Stimulated activated CD8-positive, alpha-beta memory T cell treated with anti-CD3 and anti-CD28 coated beads, Interleukin-7, amount 100 ng/mL, for 24 hours (primary cell): ENCODE results near the gene CNIH3.
A peak's percentile ranks its signal among the peaks of the same experiment; 100 is the strongest.

Source experiments
- DNase-seq: peaks from one replicate; pipeline ENCODE4 v3.0.0-alpha.2; 2020; ENCODE audit warnings: low read depth

Gene CNIH3

DNA sequence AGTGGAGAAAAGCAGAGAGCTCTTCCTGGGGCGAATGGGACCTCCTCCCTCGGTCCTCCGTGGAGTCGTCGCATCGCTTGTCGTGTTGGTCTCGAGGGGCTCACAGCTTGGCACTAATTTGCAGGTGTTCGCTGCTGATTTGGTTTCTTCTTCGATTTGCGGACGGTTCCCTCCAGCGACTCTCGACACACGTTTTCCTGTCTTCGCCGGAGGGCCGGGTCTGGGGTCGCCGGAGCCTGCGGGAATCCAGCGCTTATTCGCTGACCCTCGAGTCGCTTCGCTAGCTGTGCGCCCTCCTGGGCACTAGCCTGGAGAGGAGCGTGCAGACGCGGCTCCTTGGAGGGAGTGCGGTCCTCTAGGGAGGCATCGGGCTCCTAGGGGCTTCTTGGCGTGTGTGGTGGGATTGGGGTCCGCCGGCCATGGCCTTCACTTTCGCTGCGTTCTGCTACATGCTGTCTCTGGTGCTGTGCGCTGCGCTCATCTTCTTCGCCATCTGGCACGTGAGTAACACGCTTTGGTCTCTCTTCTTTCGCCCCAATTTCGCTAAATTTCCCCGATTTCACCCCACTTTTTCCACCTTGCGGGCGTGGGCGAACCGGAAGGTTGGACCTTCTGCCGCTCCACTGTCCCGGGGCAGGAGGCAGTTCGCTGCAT lies 766 bp downstream of the CNIH3 start:
- no peak for DNase-seq

DNA sequence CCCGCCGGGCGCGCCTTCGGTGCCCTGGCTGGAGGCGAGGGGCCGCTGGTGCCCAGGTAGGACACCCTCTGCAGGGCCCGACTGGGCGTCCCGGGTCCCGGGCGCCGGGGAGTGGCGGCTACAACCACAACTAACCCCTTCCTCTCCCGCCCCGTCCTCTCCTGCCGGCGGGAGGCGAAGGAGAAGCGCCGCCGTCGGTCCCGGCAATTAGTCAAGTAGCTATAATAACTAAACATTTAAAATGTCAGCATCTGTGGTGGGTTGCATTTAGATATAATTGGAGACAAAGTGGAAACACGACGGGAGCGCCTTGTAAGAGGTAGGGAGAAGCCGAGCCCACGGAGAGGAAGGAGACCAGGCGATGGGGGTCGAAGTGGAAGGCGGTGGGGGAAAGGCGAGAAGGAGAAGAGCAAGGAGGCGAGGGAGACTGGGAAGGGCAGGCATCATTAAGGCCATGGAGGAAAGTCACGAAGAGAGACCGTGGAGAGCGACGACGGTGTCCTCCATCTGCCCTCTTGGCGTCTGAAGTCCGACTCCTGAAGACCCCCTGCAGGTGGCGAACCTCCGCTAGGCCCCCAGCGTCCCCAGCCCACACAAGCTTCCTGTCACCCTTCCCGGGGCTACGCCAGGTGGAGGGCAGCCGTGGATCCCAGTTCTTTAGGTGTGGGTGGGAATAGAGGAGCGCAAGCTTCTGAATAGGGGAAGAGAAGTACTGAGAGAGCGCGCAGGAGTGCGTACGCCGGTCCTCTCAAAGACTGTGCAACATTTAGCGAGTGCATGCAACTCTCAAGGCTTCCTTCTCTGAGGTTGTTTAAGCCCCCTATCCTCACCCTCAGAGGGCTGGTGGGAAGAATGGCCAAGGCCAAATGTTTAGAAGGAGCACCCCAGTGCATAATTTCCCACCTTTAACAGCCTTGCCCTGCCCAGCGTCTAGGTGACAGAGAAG lies 1.6 kb downstream of the CNIH3 start:
- DNase-seq, result no peak

DNA sequence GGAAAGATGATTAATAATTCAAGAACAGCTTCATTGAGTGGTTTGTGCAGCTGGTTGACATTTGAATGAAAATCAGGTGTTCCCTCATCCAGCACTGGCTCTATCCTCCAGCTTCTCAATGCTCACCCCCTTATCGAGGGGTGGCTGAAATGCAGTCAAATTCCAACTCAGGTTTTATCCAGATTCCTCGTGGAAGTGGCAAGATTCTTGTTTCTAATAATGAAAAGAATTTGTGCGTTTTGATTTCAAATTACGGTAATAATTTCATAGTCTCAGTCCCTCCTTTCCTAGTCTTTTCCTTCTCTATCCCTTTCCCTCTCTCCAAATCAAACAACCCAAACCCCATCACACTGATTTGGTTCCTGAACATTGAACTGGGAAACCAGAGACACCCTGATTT lies 3.1 kb downstream of the CNIH3 start:
- DNase-seq, result no peak

DNA sequence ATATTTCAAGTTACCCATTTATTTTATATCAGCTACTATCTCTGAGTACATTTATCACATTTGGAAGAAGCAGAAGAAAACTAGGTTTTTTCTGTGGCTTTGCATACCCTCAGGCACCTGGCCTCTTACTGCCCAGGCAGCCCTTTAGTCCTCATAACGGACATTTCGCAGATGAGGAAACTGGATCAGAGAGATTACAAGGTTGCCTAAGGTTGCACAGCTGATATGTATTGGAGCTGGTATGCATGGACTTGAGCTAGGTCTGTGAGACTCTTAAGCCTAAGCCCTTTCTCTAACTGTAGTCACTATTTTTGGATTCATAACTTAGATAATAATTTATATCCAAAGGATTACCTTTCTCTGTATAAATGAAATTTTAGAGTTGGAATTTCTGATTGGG lies 4.0 kb downstream of the CNIH3 start:
- DNase-seq, result no peak

DNA sequence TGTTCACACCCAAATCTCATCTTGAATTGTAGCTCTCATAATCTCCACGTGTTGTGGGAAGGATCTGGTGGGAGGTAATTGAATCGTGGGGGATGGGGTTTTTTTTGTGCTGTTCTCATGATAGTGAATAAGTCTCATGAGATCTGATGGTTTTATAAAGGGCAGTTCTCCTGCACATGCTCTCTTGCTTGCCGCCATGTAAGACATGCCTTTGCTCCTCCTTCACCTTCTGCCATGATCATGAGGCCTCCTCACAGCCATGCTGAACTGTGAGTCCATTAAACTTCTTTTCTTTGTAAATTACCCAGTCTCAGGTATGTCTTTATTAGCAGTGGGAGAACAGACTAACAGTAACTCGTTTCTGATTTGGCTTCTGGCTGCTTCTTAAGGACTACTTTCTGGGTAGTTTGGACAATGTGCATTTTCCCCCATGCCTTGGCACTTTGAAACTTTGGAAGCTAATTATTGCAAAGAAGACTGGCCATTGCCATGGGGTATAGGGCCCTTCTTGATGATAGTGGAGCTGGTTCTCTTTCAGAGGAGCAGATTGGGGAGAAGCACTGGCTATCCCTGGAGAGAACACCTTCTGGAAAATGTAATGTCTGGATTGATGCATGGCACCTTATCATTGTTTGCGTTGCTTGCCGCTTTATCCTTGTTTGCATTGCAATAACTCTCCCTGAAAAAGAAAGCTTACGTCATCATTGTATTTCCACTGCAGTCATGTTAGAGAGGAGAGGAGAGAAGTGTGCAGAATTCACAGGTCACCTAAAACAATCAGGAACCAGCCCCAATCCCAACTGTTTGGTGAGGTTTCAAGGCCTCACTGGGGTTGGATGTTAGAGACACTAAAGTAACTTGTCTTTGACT lies 5.9 kb downstream of the CNIH3 start:
- DNase-seq, result no peak

DNA sequence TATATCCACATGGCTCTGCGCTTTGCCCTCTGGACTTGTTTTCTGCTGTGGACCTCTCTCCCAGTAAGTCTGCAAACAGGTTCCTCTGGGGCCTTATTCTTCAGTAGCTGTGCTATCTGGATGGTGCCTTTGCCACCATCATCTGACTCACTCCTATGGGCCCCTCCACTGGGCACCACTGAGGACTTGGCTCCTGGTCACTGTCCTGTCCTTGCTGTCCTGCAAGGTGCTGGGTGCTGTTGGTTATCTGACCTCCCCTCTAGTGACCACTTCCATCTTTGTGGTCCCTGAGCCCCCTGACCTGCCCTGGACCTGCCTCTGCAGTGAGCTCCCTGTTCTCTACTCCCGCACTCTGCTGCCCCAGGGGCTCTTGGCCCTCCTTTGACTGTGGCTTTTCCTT lies 6.7 kb downstream of the CNIH3 start:
- DNase-seq, result no peak

DNA sequence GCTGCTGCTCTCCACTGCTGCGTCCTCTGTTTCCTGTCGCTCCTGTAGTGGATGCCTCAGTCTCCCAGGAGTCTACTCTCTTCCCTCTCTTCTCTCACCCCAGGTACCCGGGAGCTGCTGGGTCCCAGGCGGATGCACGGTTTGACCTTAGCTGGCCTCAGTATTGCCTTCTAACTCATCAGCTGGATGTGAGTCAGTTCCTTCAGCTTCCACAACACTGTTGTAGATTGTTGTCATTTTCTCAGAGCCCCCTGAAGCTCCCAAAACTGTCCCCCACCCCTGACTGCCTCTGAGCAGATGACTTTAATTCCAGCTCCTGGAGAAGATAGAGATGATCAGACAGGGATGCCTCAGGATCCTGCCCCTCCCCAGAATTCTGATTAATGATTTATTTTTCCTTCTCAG lies 7.2 kb downstream of the CNIH3 start:
- DNase-seq, result no peak

DNA sequence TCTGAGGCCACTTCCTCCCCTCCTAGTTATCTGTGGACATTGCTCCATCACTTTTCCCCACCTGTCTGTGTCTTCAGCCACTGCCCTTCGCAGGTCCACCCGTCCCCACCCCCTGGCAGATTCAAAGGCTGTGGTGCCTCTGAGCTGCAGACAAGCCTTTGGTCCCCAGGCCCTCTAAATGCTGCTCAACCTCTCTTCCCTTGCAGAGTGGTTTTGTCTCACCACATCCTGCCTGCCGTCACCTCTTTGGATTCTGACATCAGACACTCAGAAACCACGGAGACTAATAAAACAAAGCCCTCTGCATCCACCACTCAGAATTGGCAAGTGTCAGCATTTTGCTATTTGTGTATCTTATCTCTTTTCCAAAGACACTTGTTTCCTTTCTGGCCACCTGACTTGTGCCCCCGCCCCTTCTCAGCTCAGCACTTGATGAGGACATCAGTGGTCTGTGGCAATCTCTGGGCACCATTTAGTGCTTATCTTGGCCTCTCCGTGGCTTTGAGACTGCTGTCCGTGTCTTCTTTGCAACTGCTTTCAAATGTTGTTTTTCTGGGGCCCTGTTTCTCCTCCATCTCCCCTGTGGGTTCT lies 7.7 kb downstream of the CNIH3 start:
- DNase-seq, result peak; percentile 30

DNA sequence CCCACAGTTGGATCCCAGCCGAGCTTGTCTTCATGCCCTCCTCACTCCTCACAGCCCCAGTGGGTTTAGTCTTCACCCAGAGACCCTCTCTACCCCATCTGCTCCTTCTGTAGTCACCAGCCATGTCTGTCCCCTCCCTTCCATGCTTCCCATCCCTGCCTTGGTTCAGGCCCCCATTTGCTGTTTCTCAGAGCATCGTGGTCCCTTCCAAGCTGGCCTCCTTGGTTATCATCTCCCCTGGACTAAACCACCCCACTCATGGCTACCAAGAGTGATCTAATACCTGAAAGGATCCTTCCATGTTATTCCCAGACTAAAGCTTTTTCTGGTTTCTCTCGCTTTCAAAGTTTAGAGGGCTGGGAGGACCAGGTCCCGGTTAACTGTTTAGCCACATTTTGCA lies 8.3 kb downstream of the CNIH3 start:
- DNase-seq, result no peak

DNA sequence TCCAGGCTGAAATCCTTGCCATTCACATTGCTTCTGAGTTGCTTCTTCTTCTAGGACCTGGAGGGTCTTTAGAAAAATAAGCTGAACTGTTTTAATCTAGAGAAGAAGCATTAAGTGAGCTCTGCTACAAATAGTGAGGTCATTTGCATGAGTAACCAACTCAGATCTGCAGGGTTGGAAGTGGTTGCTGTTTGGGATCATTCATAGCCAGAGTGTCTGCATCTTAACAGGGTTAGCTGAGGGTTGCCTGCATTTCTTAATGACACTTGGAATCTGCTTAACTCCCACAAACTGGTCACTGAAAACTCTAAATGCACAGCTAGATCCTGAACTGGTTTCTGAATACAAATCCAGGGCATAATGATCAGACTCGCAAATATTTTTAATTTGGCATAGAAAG lies 9.9 kb downstream of the CNIH3 start:
- no peak for DNase-seq

DNA sequence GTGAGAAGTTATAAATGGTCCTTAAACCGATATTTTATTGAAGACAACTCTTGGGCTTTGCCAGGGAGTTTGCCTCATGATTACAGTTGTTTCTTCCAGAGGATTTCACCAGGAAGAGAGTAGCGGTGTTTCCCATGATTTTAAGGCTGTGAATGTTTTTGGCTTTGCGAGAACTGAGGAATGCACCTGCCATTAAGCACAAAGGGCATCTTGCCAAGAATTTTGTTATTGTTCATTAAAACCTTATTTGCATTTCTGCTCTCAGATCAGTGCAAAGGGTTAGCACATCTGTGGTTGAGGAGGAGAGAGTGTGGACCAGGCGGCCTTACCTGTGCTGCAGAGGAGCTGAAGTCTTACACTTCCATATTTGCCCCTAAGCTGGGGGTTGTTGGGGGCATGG lies 13.8 kb downstream of the CNIH3 start:
- DNase-seq, result no peak

DNA sequence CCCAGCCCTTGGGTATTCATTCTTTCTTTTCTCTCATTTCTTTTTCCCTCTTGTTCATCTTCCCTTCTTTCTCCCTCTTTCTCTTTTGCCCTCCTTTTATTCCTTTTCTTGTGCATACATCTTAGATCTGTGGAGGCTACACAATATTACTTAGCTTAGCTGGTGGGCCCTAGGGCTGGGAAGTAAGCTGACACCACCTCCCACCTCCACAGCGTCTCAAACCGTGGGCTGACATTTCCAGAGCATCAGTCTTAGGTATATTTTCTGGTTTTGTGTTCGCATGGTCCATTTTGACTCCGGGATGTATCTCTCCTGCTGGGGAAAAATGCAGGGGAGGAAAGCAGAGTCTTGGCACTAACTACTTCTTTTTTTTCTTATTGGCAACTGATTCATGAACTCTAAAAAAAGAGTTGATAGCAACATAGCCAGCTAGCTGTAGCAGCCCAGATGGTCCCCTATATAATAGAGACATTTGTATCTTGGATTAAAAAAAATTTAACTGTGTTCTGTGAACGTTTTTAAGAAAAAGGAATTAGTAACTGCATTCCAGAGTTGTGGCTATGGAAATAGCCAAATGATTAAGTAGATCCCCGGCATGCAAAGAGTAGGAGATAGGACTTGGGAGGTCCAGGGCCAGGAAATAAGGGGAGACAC lies 15.5 kb downstream of the CNIH3 start:
- no peak for DNase-seq

DNA sequence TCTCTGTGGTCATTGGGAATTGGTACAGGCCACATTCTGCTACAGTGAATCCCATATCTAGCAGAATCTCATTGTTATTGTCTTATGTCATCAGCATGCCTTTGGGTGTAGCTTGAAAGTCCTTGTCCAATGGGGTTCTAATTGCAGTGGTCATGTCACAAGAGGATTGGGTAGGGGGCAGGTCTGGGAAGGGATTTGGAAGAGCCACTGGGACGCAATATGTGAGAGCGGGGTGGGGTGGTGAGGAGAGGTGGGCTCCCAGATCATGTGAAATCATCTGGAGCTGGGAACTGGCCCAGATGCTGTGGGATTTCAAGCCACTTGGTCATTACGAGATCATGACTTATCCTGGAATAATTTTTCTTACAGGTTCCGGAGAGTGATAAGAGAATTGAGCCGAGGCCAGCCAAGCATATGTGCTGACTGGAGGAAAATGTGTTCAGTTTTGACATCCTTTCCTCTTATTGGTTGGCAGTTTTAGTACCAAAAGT lies 16.3 kb downstream of the CNIH3 start:
- DNase-seq, result no peak

DNA sequence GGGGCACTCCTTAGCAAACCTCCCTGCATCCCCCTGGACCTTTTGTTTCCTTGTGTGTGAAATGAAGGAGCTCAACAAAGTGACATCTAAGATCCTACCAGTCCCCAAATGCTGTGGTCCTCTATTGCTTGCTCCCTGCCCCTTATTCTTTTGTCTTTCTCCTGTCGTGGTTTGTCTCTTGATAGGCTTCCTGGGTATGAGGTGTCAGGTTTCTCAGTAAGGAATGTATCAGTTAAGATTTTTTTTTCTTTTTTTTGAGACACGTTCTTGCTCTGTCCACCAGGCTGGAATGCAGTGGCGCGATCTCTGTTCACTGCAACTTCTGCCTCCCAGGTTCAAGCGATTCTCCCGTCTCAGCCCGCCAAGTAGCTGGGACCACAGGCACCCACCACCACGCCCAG lies 16.8 kb downstream of the CNIH3 start:
- no peak for DNase-seq

DNA sequence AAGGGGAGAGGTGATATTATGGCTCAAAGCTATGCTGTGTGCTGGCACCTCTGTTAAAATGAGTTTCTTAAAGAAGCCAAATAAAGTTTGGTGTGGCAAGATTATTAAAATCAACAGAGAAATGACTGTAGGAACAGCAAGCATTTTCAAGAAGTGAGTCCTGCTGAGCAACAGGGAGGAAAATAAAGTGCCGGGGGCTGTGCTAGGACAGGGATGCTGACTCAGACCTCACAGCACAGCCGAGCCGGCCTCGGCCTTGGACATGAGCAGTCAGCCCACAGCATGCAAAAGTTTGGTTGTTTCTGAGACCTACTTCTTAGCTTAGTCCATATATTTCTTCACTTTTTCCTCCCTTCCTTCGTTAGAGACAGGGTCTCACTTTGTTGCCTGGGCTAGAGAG lies 19.2 kb downstream of the CNIH3 start:
- DNase-seq, result no peak

DNA sequence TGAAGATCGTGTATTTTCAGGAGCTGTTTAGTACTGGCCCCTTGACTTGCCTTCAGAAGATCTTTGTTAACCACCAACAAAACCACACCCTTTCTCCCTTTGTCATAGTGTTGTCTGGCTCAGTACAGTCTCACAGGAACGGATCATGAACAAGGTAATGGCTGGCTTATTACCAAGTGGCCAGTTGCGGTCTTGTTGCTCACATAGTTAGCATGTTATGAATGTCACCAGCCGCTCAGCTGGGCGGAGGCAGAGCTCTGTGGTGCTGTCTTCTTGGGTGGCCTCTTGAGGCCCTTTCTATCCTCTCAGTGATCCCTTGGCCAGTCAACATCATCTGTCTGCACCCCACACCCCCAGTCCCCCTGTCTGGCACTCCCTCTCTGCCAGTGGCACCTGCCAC lies 21.4 kb downstream of the CNIH3 start:
- DNase-seq, result no peak

DNA sequence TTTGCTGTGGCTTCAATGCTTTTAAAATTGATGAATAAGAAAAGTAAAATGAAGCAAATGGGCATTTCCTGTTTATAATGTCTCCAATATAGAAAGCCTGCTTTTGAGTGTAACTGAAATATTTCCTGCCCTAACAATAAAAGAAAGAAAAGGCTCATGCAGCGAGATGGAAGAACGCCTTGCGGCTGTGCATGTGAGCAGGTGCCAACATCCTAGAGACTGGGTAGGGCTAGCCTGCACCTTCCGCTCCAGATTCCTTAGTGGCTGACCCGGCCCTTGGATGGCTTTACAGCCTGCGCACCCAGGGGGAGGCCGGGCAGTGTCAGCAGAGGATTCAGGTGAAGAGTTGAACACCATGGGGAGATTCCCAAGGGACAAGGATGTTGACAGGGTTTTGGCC lies 21.8 kb downstream of the CNIH3 start:
- no peak for DNase-seq

DNA sequence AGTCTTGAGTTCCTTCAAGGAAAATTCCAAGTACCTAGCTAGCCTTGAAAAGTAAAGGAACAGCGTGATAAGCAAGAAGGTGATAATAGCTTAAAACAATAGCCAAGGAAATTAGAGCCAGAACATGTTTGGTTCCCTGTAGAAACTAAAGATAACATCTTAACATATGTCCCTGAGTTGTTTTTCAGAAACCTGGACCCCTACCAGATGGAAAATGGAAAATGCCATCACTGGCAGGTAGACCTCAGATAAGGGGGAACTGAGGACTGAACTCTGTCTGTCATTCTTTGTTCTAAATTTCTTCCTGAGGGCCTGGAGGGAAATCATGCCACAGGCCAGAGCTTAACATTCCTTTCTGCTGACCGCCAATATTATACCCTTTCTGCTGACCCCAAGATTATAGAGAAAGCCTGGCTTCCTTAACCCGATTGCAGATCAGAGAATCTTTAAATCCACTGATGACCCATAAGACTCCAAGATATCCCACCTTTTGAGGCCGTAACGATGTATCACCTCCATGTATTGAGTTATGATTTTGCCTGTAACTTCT lies 23.4 kb downstream of the CNIH3 start:
- no peak for DNase-seq

DNA sequence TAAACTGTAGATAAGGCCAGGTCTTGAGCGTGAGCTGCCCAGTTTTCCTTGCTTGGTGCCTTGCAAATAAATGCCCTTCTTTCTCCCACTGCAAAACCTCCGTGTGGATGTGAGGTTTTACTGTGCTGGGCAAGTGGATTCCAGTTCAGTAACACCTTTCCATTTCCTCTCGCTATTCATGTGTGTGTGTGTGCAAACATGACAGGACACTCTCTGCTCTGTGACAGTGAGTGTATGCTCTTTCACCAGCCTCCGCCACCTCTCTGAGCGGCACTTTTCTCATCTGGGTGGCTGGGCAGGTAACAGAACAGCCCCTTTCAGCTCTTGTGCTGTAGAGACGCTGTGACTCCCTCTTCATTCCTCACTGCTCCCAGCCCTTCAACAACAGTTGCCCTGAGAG lies 23.9 kb downstream of the CNIH3 start:
- no peak for DNase-seq

DNA sequence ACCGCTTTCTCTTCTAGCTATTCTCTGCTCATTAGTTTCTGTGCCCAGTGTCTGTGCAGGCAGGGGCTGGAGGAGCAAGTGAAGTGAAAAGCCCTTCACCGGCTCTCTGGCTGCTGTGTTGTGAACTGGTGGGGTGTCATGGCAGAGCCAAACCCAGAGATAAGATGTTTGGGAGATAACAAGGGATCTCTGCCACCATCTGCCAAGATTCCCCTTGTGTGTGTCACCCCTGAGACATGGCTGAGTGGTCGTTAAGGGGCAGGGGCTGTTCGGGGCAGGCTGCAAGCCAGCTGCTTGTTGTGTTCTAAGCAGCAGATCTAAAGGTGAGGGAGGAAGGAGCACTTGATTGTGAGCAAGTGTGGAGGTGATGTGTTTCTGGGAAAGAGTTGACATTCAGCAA lies 24.5 kb downstream of the CNIH3 start:
- no peak for DNase-seq

DNA sequence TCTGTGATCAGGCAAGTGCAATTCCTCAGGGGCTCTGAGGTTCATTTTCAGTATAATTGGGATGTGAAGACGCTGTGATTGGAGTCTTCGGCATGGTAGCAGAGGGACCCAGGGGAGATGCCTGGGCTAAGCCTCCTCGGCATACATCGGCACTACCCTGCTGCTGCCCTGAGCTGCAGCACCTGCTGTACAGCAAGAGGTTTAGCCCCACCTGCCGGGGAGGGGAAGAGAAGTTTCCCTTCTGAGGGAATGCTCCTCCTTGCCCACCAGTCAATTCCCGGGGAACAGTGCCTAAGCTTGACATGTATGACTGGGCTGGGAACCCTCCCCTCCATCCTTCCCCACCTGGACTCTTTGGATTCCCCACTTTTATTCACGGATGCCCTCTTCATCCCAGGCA lies 24.9 kb downstream of the CNIH3 start:
- DNase-seq, result no peak
